ENCODE data around the gene N4BP2L1.

The N4BP2L1 gene

DNA sequence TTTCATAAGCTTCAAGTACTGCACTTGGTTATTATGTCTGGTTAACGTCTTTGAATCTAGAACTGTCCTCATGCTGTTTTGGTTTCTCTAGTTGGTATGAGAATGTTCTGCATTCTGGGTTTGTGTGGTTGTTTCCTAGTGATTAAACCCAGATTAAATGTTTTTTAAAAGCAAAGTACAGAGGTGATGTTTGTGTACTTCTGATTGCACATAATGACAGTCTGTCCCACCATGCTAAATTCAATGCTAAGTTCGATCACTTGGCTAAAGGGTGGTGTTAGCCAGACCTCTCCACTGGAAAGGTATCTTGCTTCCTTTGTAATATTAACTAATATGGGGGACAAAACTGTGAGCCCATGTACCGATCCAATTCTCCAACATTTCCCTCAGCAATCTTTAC lies 14.6 kb downstream of the N4BP2L1 start:
- no peaks in the 10 kb centered on the region for H3K36me3 ChIP-seq
- no peak overlapping the region for H3K4me3 ChIP-seq (ENCODE audit: low read depth, low read length)
- no peak for DNase-seq
- TF ChIP-seq, protein P1, sequence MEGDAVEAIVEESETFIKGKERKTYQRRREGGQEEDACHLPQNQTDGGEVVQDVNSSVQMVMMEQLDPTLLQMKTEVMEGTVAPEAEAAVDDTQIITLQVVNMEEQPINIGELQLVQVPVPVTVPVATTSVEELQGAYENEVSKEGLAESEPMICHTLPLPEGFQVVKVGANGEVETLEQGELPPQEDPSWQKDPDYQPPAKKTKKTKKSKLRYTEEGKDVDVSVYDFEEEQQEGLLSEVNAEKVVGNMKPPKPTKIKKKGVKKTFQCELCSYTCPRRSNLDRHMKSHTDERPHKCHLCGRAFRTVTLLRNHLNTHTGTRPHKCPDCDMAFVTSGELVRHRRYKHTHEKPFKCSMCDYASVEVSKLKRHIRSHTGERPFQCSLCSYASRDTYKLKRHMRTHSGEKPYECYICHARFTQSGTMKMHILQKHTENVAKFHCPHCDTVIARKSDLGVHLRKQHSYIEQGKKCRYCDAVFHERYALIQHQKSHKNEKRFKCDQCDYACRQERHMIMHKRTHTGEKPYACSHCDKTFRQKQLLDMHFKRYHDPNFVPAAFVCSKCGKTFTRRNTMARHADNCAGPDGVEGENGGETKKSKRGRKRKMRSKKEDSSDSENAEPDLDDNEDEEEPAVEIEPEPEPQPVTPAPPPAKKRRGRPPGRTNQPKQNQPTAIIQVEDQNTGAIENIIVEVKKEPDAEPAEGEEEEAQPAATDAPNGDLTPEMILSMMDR (IDR thresholded peaks at IDR 0.05; ENCODE audit: low read depth, low read length) = no peak
- H3K4me1 ChIP-seq = no peaks in the 10 kb centered on the region
- no peaks in the 10 kb centered on the region for H3K9me3 ChIP-seq
- H3K27me3 ChIP-seq = no peaks in the 10 kb centered on the region

DNA sequence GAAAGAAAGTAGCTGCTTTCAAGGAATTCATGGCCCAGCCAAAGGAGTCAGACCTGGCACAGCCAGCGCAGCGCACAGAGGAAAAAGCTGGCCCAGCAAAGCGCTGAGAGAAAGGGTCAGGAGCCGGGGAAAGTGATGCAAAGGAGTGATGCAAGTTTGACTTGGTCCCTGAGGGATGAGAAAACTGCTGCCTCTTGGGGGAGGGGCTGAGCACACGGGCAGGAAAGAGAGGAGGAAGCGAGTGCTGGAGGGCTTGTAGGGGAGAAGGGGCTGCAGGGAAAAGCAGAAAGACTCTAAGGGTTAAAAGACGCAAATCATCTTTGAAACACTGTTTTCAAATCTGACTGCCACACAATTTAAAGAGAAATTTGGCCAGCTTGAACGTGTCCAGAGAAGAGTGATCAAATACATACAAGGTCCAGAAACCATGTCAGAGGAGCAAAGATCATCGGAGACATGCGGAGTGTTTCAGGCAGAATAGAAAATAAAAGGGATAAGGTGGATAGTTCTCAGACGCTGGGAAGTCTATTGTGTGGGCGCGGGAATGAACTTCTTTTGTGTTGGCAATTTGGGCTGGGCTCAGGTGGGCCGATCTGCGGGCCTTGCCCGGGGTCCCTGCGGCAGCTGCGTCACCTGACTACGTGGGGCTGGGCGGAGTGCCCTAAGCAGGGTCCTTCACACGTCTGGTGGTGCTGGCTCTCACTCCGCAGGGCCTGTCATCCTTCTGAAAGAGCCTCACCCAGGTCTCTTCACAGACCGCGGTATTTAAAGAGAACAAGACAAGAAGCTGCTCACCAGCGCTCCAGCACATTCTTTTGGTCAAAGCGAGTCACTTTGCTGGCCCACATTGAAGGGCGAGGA lies 18.1 kb downstream of the N4BP2L1 start:
- Histone ChIP-seq H3K27me3 (no peaks in the 10 kb centered on the region), H3K4me1 (no peaks in the 10 kb centered on the region), H3K36me3 (no peaks in the 10 kb centered on the region), H3K9me3 (no peaks in the 10 kb centered on the region), H3K4me3 (ENCODE audit: low read depth, low read length) (no peak overlapping the region)
- peak; percentile 17 for DNase-seq
- TF ChIP-seq, protein P1 (IDR thresholded peaks at IDR 0.05; ENCODE audit: low read depth, low read length) = no peak

DNA sequence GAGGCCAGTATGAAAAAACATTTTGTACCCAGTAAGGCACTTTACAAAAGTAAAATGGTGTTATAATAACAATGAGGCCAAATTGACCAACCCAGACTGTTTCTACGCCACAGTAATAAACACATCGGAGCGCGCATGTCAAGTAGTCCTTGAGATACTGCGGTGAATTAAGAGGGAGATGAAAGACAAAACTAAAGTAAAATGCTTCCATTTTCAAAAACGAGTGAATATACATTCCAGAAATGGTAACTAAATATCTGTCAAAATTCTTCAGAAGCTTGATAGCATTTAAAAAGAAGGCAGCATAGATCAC lies 19.0 kb downstream of the N4BP2L1 start:
- no peaks in the 10 kb centered on the region for H3K27me3 ChIP-seq
- H3K9me3 ChIP-seq = no peaks in the 10 kb centered on the region
- TF ChIP-seq, protein P1 (IDR thresholded peaks at IDR 0.05; ENCODE audit: low read depth, low read length) = no peak
- no peak overlapping the region for H3K4me3 ChIP-seq (ENCODE audit: low read depth, low read length)
- no peak for DNase-seq
- no peaks in the 10 kb centered on the region for H3K36me3 ChIP-seq
- no peaks in the 10 kb centered on the region for H3K4me1 ChIP-seq

DNA sequence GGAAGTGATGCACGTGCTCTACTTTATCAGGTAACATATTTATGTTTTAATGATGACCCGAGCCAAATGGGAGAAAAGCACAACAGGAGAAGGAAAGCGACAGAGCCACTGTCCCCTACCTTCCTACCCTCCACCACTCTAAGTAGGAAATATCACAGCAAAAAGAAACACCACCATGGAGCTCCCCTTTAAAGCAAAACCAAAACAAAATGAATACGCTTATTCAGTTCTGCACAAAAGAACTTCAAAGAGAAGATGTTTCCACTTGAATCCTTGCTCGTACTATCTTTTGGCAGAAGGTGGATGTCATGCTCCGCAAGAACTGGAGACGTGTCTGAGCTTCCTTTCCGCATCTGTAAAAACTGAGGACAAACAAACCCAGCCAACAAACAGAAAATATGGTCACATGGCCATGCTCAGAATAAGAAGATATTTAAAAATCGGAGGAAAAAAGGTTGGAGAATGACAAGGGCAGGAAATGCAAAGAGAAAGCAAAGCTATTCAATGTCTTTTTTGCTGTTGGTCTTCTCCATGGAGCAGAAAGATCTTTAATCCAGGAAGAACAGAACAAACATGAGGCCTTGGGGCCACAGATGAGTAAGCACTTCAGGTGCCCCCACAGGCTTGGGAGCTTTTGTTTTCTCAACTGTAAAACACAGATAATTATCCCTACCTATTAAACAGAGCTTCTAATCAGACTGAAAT lies 19.5 kb downstream of the N4BP2L1 start:
- no peak for DNase-seq

DNA sequence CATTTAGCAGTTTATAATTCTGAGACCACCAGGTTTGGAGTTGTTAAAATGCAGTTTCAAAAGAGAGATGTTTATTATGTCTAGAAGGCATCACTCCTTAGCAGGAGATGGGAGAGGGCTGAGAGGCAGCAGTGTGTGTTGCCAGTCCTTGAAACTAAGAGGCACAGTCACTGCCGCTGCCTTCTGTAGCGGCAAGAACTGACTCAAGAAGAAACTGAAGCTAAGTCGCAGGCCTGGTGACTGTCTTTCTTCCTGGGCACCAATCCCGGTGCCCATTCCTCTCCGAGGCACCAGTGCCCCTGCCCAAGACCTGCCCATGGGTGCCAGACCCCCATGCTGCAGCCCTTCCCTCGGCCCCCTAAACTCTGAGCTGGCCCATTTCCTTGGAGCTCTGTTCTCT lies 20.1 kb downstream of the N4BP2L1 start:
- Histone ChIP-seq H3K27me3 (no peaks in the 10 kb centered on the region), H3K4me1 (no peaks in the 10 kb centered on the region), H3K4me3 (ENCODE audit: low read depth, low read length) (no peak overlapping the region), H3K36me3 (no peaks in the 10 kb centered on the region), H3K9me3 (no peaks in the 10 kb centered on the region)
- TF ChIP-seq, protein P1 (IDR thresholded peaks at IDR 0.05; ENCODE audit: low read depth, low read length) = no peak
- no peak for DNase-seq

More for the DNA sequence above, 19.5 kb downstream of the N4BP2L1 start:
- no peaks in the 10 kb centered on the region for H3K9me3 ChIP-seq
- no peaks in the 10 kb centered on the region for H3K4me1 ChIP-seq
- no peaks in the 10 kb centered on the region for H3K27me3 ChIP-seq
- H3K36me3 ChIP-seq = no peaks in the 10 kb centered on the region
- no peak overlapping the region for H3K4me3 ChIP-seq (ENCODE audit: low read depth, low read length)
- TF ChIP-seq, protein P1 (IDR thresholded peaks at IDR 0.05; ENCODE audit: low read depth, low read length) = no peak

DNA sequence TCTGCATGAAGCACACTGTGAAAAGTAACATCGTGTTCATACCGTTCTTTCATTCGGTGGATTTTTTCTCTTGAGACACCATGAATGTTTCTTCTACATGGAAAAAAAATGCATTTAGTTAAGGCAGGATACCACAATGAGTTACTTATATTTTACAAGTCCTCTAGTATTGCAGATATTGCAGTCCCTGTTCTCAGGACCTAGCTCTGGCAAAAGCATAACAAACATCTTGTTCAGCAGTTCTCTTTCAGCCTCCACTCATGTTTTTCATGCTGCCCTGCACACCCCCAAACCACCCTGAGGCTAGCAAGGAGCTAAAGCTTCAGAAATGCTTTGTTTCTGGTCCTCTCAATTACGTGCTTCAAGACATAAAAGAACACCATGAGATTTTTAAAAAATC lies 24.8 kb downstream of the N4BP2L1 start:
- Histone ChIP-seq H3K9me3 (no peaks in the 10 kb centered on the region), H3K4me3 (ENCODE audit: low read depth, low read length) (no peak overlapping the region), H3K36me3 (no peaks in the 10 kb centered on the region; the same call in 1 of the 2 replicates), H3K27me3 (no peaks in the 10 kb centered on the region), H3K4me1 (no peaks in the 10 kb centered on the region)
- no peak for DNase-seq
- TF ChIP-seq, protein P1 (IDR thresholded peaks at IDR 0.05; ENCODE audit: low read depth, low read length) = no peak
